Type B pancreatic cell (in vitro differentiated cells): Measurements from ENCODE around the gene PPM1B. TPM values are rescaled to one million over a fixed set of nuclear protein-coding genes. Genes with fewer than 3 reads are reported as not detected.
"Not testable (repeated sequence)": the region's sequence is repeated elsewhere in the genome, so short reads cannot be mapped to it uniquely, and the experiment has no call there.

Experiments used
- DNase-seq: peaks from one replicate; pipeline ENCODE4 v3.0.0; 2021; ENCODE audit warnings: mixed read lengths; ENCODE audit not compliant: unreplicated experiment; ENCODE audit errors: extremely low spot score
- H3K27ac Mint-ChIP-seq: 2 replicates; pipeline ENCODE4 v1.8.0; 2021; ENCODE audit warnings: mild to moderate bottlenecking, mixed read lengths
- H3K27me3 Mint-ChIP-seq: 2 replicates; pipeline ENCODE4 v1.8.0; 2021; ENCODE audit warnings: mixed read lengths
- H3K36me3 Mint-ChIP-seq: 2 replicates; pipeline ENCODE4 v1.8.0; 2021; ENCODE audit warnings: mixed read lengths
- H3K4me1 Mint-ChIP-seq: one replicate; pipeline ENCODE4 v1.8.0; 2021; ENCODE audit warnings: mixed read lengths; ENCODE audit not compliant: unreplicated experiment
- H3K4me3 Mint-ChIP-seq: 2 replicates; pipeline ENCODE4 v1.8.0; 2021; ENCODE audit warnings: mild to moderate bottlenecking, mixed read lengths
- H3K9me3 Mint-ChIP-seq: 2 replicates; pipeline ENCODE4 v1.8.0; 2021; ENCODE audit warnings: mixed read lengths
- CTCF ChIP-seq: fragments of 200-600 bp; sonication (generic); conservative IDR thresholded peaks from 2 replicates; pipeline ENCODE4 v1.5.0; 2021; ENCODE audit warnings: antibody characterized with exemption, mild to moderate bottlenecking
- total RNA-seq: library from RNA; stranded (reverse); gene quantifications from 2 replicates; pipeline ENCODE4 v1.2.1, GENCODE V29; 2021; ENCODE audit warnings: low replicate concordance

PPM1B gene
- total RNA-seq, 1 donor from 2014 or later = 42.5 TPM

DNA sequence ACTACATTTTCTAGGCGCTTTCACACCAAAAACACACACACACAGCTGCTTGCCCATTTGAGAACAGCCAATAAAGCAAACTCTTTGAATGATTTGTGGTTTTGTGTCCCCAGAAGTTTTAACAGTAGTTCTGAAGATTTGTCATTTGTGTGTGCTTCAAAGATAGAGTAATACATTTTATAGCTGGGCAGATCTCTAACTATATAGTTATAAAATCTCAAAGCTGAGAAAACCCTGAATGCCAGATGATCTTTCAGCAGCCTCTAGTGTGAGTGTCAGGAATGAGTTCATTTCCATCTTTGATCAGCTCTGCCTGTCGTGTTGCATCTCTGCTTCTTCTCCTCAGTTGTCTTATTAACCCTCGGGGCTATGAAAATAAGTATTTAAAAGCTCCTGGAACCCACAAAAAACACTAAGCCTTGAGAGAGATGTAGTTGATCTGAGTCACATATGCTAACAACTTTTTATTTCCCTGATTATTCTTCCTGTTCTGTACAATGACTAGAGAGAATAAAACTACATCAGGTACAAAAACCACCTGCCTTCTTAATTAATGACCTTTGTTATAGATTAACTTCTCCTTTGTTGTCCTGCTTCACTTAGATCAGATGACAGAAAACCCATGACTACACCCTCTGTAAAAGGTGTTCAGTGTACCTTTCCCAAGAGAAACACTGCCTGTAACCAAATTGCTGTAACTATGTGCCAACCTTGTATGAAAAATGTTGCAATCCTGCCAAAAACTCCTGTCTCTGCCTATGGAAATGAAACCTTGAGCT lies 76.6 kb downstream of the PPM1B start:
- peaks cover 15% of the 10 kb centered on the region for H3K4me1 Mint-ChIP-seq
- no peak for TF ChIP-seq CTCF
- H3K4me3 Mint-ChIP-seq = no peak overlapping the region
- H3K27me3 Mint-ChIP-seq = no peaks in the 10 kb centered on the region
- H3K36me3 Mint-ChIP-seq = no peaks in the 10 kb centered on the region
- no peaks in the 10 kb centered on the region for H3K9me3 Mint-ChIP-seq
- H3K27ac Mint-ChIP-seq = no peak overlapping the region
- no peak for DNase-seq

- Mint-ChIP-seq H3K27me3 (no peaks in the 10 kb centered on the region), H3K36me3 (no peaks in the 10 kb centered on the region), H3K4me3 (no peak overlapping the region), H3K4me1 (peaks cover 15% of the 10 kb centered on the region), H3K9me3 (no peaks in the 10 kb centered on the region), H3K27ac (no peak overlapping the region)
- TF ChIP-seq CTCF = no peak
- DNase-seq = no peak
Observed at GRCh38 chr2:44246436-44246835, 77.8 kb downstream of the PPM1B start.

- no peak for DNase-seq
- H3K9me3 Mint-ChIP-seq = no peaks in the 10 kb centered on the region
- no peaks in the 10 kb centered on the region for H3K36me3 Mint-ChIP-seq
- peaks cover 15% of the 10 kb centered on the region for H3K4me1 Mint-ChIP-seq
- H3K27ac Mint-ChIP-seq = no peak overlapping the region
- H3K27me3 Mint-ChIP-seq = no peaks in the 10 kb centered on the region
- H3K4me3 Mint-ChIP-seq = no peak overlapping the region
- no peak for TF ChIP-seq CTCF
Observed at GRCh38 chr2:44246840-44247369, 78.2 kb downstream of the PPM1B start.

- H3K9me3 Mint-ChIP-seq = peaks cover 7% of the 10 kb centered on the region
- DNase-seq = no peak
- no peak for TF ChIP-seq CTCF
- no peaks in the 10 kb centered on the region for H3K36me3 Mint-ChIP-seq
- no peak overlapping the region for H3K4me3 Mint-ChIP-seq
- H3K4me1 Mint-ChIP-seq = peaks cover 15% of the 10 kb centered on the region
- H3K27ac Mint-ChIP-seq = no peak overlapping the region
- no peaks in the 10 kb centered on the region for H3K27me3 Mint-ChIP-seq
Observed at GRCh38 chr2:44247924-44248323, 79.2 kb downstream of the PPM1B start.

GRCh38 chr2:44249269-44249668 lies 80.6 kb downstream of the PPM1B start:
- not testable (repeated sequence) for H3K4me1 Mint-ChIP-seq, H3K27ac Mint-ChIP-seq, H3K36me3 Mint-ChIP-seq, H3K9me3 Mint-ChIP-seq, H3K4me3 Mint-ChIP-seq, DNase-seq, H3K27me3 Mint-ChIP-seq

GRCh38 chr2:44250376-44250775 lies 81.7 kb downstream of the PPM1B start:
- no peak for DNase-seq
- TF ChIP-seq CTCF = no peak

More at GRCh38 chr2:44250376-44250775, 81.7 kb downstream of the PPM1B start:
- Mint-ChIP-seq H3K36me3 (no peaks in the 10 kb centered on the region), H3K27me3 (no peaks in the 10 kb centered on the region), H3K4me3 (no peak overlapping the region), H3K4me1 (peaks cover 5% of the 10 kb centered on the region), H3K9me3 (peaks cover 8% of the 10 kb centered on the region), H3K27ac (no peak overlapping the region)
